ENCODE measurements around the gene CLIC3.

DNA sequence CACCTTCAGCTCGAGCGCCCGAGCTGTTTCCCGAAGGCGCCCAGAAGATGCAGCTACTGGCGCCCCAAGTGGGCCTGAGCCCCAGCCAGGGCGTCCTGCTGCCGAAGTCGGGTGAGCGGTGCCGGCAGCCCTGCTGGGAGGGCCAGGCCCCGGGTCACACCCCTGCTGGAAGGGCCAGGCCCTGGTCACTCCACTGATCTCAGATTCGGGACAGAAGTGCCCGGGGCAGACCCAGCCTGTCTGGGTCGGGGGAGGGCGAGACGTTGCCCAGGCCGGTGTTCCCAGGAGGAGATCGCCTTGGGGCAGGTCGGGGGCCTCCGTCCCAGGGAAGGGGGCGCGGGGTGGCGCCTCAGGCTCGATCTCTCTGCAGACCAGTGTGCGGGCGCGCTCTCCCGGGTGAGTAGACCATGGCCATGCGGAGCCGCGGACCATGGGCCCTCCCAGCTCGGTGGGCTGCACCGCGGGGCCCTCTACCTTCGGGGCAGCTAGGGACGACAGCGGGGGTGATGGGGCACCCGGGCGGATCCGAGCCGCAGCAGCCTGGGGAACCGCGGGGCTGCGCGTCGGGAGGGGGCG is 11.3 kb downstream of the CLIC3 start:
- TF ChIP-seq, protein P1, sequence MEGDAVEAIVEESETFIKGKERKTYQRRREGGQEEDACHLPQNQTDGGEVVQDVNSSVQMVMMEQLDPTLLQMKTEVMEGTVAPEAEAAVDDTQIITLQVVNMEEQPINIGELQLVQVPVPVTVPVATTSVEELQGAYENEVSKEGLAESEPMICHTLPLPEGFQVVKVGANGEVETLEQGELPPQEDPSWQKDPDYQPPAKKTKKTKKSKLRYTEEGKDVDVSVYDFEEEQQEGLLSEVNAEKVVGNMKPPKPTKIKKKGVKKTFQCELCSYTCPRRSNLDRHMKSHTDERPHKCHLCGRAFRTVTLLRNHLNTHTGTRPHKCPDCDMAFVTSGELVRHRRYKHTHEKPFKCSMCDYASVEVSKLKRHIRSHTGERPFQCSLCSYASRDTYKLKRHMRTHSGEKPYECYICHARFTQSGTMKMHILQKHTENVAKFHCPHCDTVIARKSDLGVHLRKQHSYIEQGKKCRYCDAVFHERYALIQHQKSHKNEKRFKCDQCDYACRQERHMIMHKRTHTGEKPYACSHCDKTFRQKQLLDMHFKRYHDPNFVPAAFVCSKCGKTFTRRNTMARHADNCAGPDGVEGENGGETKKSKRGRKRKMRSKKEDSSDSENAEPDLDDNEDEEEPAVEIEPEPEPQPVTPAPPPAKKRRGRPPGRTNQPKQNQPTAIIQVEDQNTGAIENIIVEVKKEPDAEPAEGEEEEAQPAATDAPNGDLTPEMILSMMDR (IDR thresholded peaks at IDR 0.05) = no peak
- no peak for TF ChIP-seq MYC (IDR thresholded peaks at IDR 0.05; ENCODE audit: borderline replicate concordance, low read length)
- no peak for TF ChIP-seq CEBPB (IDR thresholded peaks at IDR 0.05)
- no peak for TF ChIP-seq SMC3 (IDR thresholded peaks at IDR 0.05)
- TF ChIP-seq ZC3H11A (IDR thresholded peaks at IDR 0.05) = no peak
- TF ChIP-seq RFX5 (IDR thresholded peaks at IDR 0.05) = no peak
- no peak for TF ChIP-seq RNF2 (IDR thresholded peaks at IDR 0.05; ENCODE audit: borderline replicate concordance, low read depth)
- no peak for TF ChIP-seq POLR2A (IDR thresholded peaks at IDR 0.05; ENCODE audit: low read length)
- no peak for TF ChIP-seq RAD21 (conservative IDR thresholded peaks at IDR 0.05 in 1 of 2, IDR thresholded peaks at IDR 0.05 in 1 of 2)
- no peak for TF ChIP-seq JUN (IDR thresholded peaks at IDR 0.05)
